ENCODE results near the gene ZC3H8. TPM values are rescaled to one million over a fixed set of nuclear protein-coding genes. Genes with fewer than 3 reads are reported as not detected.
"Not testable (repeated sequence)": the region's sequence is repeated elsewhere in the genome, so short reads cannot be mapped to it uniquely, and the experiment has no call there.

The ZC3H8 gene
- polyA plus RNA-seq (ENCODE audit: insufficient read length), result 28.7 TPM
- long read RNA-seq, donor 1, full-length matches to known transcripts, result 6 of 6 reads
- long read RNA-seq, donor 1, partial matches to known transcripts, result 0 of 6 reads
- long read RNA-seq, donor 1, other reads (novel, unspliced or antisense), result 0 of 6 reads
- long read RNA-seq, donor 2, full-length matches to known transcripts, result 5 of 5 reads
- long read RNA-seq, donor 2, partial matches to known transcripts, result 0 of 5 reads
- long read RNA-seq, donor 2, other reads (novel, unspliced or antisense), result 0 of 5 reads
- long read RNA-seq, donor 3, partial matches to known transcripts, result 0 of 1 reads
- long read RNA-seq, donor 3, other reads (novel, unspliced or antisense), result 0 of 1 reads
- long read RNA-seq, donor 4, partial matches to known transcripts, result 0 of 1 reads
- long read RNA-seq, donor 4, other reads (novel, unspliced or antisense), result 0 of 1 reads
- long read RNA-seq, donor 5, full-length matches to known transcripts, result 6 of 6 reads
- long read RNA-seq, donor 5, partial matches to known transcripts, result 0 of 6 reads
- long read RNA-seq, donor 5, other reads (novel, unspliced or antisense), result 0 of 6 reads
- long read RNA-seq, donor 6, full-length matches to known transcripts, result 4 of 34 reads
- long read RNA-seq, donor 6, partial matches to known transcripts, result 30 of 34 reads
- long read RNA-seq, donor 6, other reads (novel, unspliced or antisense), result 0 of 34 reads
- long read RNA-seq, donor 7, partial matches to known transcripts, result 6 of 8 reads
- long read RNA-seq, donor 7, other reads (novel, unspliced or antisense), result 0 of 8 reads
- long read RNA-seq, donor 8, full-length matches to known transcripts, result 2 of 2 reads
- long read RNA-seq, donor 8, partial matches to known transcripts, result 0 of 2 reads
- long read RNA-seq, donor 8, other reads (novel, unspliced or antisense), result 0 of 2 reads

DNA sequence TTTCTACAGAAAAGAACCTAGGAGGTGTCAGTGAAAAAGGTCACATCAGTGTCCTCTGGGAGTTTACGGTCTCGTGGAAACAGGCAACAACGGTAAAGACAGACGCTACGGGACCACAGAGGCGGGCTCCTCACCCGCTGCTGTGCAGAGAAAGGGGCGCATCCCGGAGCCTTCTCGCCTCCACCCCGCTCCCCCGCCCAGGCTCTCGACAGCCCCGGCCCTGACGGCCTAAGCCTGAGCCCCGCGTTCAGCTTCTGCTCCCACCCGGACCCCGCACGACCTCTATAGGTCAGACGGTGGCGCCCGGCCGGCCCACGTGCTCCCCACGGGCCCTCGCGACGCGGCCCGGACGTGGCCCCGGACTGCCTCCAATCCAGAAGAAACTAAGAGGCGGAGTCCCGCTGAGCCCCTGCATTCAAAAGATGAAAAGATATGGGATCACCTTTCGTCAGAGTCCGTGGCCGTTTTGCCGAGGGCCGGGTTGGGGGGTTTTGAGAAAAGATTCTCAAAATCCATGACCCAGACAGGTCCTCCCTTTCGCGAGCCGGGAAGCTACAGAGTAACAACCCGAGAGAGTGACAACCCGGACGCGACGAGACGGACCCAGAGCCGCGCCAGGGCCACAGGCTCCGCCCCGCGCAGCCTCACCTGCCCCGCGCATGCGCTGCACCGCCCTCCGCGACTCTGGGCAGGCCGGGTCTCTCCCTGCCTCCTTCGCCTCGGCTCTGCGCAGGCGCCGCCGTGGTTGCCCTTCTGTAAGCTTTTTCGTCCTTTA is at the start of gene ZC3H8:
Gene ZC3H8 (minus strand): TSS at position 577 of the 775 bp plus-strand sequence. CDS start 61 bp downstream, at position 516.
- DNase-seq, result peak; percentile 89

DNA sequence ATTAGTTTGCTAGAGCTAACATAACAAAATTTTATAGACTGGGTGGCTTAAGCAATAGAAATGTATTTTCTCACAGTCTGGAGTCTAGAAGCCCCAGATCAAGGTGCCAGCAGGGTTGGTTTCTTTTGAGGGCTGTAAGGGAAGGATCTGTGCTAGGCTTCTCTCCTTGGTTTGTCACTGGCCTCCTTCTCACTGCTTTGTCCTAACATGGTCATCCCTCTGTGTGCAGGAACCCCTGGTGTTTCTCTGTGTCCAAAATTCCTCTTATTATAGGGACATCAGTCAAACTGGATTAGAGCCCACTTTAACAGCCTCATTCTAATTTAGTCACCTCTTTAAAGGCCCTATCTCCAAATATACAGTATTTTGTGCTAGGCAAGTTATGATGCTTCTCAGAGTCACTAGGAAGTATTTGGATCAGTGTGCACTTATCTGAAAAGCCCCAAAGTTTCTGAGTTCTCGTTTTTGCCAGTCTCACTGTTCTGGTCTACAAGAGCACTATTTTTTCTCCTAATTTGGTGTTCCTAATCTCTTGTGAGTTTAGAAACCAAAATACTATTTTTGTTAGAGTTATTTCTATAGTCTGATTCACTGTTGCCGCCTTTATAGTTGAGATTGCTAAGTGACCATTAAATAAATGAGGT is 49.6 kb upstream of the ZC3H8 start:
- DNase-seq, result no peak

DNA sequence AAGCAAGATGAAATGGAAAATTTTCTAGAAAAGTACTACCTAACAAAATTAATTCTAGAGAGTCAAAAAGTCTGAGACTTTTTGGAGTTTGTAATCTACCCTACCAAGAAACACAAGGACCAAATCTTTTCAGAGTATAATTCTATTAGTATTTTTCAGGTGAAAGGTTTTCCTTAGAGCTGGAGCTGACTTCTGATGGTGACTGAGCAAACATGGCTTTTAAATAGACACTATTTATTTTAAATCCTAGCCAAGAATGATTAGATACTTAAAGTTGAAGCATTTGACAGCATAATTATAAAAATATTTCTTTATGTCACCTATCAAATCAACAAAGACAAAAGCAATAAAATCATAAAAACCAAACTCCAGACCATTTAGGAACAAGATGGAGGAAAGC is 47.1 kb upstream of the ZC3H8 start:
- DNase-seq, result no peak

DNA sequence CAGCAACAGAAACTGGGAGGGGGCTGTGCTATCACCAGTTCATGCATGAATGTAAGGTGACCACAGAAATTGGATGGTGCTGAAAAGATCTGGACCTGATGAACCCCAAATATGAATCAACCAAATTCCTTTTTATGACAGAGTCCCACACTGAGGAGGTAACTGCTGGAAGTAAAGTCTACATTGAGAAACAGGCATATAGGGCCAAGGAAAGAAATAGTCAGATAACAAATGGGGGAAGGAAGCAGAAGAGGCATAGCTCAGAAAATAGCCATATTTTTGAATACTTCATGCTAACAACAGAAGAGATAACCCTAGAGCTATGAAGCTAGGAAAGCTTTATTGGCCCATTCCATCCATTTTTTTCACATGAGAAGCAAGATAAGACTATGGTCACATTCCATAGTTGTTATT is 46.3 kb upstream of the ZC3H8 start:
- DNase-seq, result no peak

DNA sequence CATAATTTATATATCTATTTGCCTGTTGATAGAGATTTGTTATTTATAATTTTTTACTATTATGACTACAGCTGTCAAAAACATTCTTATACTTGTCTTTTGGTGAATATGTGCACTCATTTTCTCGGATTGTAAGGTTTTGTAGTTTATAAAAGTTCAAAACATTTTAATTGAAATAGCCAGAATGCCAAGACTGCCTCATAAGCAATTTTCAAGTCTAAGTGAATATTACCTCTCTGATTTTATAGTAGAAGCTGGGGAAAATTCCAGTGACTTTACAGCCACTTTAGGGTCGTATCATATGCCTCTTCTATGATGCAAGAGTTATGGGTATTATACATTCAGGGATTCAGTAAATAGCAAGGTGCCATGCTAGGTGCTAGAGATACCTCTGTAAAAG is 41.6 kb upstream of the ZC3H8 start:
- DNase-seq, result no peak

DNA sequence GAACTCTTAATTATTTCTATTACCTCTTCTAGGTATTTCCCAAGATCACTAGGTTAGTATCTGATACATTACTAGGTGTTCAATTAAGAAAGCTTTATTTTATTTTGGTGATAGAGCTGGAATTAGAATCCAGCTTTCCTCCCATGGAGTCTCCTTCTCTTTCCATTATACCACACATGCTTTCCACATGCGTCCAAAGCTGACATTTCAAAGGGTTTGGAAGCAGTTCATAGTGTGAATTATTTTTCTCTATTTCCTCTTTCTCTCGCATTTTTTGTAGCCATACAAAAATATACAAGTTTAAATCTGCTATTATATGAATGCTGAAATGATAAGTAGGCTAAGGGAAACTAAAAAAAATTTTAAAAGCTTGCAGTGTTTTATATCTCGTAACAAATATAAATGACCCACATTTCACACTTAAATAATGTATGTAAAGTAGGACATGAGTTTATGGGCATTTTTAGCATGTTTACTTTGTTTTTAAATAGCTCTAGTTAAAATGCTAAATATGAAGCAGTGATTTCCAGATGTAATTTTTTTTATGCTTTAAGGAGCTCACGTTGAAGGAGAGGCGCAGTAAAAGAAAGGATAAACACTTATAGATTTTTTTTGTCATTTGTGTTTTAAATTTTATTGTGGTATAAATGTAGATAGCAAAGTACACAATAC is 40.7 kb upstream of the ZC3H8 start:
- no peak for DNase-seq

DNA sequence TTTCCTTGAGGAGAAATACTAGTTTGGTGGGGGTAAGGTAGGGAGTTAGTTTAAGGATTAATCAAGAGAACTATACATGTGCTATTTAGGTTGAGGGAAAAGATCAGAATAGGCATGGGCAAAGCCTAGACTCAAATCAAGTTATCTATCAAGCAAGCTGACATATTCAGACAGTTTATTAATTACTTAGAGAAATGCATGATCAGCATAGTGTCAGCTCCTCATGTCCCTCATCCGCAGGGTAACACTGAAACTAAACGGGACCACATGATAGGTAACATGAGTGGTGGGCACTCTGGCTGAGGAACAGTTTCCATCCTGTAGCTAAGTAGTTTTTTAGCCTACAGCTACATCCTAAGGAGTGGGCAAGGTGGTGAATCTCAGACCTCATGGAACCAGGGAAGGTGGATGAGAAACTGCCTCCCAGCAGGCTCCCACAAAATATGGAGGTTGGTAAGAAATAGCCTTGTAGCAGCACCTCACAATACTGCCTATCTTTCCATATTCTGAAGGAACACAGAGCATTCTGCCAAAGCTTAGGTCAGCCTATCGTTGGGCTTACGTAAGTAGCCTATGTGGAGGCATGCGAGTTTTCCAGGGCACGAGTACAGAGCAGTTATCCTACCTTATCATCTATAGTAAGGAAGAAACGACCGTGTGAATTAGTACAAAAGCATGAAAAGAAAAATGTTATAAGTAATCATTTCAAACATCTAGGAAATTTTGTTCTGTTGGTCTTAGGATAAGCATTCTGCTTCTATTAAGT is 39.0 kb upstream of the ZC3H8 start:
- DNase-seq, result no peak

DNA sequence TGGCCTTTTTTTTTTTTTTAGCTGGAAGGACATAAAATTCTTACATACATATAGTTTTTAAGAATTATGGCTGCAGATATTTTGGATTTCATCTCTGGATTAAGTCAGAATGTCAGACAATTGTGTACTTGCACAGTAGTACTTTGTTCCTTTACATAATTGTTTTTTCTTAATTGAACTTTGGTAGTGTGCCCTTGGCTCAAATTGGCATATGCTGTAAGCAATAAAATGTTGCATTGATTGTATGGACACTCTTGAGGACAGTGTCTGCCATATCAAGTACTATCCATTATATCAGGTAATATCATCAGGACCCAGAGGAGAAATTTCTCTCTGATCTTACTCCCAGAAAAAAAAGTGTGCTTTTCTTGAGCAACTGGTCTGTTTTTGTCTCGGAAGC is 35.8 kb upstream of the ZC3H8 start:
- no peak for DNase-seq

DNA sequence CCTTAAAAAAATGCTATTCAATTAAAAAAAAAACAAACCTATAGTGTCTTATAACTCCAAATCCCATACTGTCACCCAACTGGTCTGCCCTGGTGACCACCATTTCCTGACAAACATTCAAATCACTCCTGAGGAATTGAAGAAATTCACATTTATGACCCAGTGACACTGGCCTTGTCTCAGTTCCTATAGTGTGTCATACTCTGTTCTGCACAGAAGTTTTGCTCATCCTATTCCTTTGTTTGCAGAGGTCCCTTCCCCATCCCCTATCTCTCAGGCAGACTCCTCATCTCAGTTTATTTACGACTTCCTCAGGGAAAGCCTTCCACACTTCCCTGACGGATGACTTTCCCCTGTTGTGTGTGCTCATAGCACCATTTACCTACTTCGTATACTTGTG is 35.2 kb upstream of the ZC3H8 start:
- DNase-seq, result no peak

DNA sequence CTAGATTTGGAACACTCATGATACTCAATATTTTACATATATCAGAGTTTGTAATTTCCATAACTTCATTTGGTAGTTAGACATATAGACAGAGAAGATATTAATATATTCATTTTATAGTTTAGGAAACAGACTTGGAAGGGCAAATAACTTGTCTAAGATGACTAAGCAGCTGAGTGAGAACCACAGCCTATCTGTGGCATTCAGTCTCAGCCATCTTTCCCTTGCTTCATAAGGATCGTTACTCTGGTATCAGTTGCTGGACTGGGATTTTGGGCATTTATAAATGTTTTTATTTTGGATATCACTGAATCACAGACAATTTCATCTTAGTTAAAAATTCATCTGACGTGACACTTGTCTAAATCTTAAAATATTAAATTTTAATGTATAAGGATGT is 28.7 kb upstream of the ZC3H8 start:
- DNase-seq, result not testable (repeated sequence)

DNA sequence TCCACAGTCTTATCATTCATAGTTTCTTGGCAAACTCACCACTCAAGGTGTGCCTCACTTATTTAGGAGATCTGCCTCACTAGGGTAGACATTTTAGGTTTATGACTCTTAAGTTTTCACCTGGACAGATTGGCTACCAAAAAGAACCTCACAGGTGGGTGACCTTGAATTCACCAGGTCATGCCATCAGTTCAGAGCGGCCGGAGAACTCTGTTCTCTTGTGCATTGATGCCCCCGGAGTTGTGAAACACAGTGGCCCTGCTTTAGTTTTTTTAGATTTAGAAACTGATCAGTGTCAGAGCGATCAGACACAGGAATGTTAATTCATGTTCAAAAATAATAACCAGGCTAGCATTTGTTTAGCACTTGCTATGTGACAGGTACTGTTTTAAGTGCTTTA is 27.2 kb upstream of the ZC3H8 start:
- not testable (repeated sequence) for DNase-seq

DNA sequence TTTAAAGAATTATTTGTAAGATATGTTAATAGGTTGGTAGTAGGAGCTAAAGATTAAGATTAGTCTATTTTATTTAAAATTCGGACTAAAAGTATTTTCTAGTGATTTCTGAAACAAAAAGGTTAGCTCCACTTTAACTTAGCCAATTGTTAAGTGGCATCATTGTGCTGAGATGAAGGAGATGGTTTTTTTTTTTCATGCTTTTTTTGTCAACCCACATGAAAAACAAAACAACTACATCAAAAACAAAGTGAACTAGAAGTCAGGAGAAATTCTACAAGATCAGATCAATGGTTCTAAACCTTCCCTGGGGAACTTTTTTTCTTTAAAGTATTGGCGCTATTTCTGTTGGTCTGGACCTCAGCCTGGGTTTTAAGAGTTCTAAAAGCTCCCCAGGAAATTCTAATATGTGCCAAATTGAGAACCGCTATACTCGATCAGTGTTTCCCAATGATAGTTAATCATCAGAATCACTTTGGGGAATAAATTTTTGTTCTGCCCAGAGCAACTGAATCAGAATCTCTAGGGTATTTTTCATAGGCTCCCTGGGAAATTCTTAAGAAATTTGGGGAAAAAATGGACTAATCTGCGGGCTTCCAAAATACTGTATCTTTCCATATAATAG is 22.9 kb upstream of the ZC3H8 start:
- no peak for DNase-seq

DNA sequence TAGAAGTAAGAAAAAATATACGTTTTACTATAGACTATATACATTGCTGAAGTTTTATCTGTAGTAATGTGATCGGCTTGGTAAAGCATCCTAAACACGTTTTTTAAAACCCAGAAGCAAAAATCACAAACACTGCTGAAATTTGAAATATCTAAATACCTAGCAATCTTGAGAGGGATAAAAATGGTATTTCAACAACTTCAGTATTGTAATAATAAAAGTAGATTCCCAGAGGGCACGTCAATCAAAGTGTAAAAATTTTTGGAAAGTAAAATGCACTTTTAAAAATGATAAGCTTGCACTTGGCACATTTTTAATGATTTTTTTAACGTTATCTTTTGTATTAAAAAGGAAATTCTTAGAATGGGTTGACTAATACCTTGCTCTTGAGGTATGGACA is 22.1 kb upstream of the ZC3H8 start:
- DNase-seq, result no peak

DNA sequence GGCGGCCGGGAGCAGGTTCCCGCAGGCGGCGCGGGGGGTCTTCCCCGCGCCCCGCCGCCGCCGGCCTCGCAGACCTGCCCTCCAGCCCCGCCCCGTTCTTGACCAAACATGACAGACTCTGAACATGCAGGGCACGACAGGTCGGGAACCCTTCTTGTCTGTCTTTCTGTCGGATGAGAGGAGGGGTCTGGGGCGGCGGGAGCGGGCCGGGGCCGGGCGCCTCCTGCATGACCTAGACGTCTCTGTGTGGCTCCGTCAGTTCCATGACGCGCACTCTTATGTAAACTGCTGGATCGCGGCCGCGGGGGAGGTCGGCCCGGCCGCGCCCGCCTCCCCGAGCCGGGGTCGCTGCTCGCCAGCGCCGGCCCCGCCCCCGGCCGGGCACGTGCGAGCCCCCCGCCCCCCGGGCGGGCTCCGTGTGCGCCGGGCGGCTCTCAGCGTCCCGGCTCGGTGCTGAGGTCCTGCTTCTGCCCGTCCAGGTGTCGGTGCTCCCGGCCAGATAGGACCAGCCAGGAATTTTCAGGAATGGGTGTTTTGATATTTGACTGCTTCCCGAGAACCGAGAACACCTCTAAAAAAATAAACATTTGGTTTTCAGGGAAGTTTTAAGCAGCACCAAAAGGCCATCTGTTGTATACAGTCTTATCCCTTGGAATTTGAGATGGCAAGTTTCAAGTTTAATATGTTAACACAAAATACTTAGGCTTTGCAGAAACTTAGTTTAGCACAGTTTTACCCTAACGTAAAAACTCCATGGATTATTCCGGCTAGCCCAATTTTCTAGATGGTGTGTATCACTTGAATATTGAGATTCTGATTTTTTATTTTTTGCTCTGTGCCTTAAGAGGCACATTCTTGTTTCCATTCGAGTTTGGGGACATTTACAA is 21.3 kb upstream of the ZC3H8 start:
- peak; percentile 87 for DNase-seq

DNA sequence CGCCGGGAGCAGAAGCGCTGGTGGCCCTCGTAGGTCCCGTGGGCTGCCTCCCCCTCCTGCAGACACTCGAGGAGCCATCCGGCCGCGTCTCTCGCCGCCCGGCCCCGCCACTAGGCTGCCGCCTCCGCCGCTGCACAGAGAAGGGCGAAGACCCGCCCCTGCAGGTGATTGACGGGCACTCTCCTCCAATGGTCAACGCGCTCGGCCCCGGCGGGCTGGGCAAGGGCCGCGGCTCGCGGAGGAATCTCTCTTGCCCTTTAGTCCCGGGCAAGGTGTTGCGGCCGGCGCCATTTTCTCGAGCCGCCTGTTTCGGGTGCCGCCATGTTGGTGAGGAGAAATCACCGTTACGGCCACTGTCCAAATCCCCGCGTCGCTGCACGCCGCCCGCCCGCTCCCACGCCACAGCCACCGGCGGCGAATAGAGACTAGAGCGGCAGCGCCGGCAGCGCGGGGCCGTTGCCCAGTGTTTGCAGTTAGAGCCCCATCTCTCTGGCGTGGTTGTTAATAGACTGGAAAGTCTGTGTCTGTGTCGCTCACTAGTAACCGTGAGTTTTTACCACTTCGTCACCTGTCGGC is 20.6 kb upstream of the ZC3H8 start, which contains the start of gene ZC3H6:
Gene ZC3H6 (plus strand): TSS at position 287 of the 576 bp plus-strand sequence. CDS start 398 bp downstream, outside the sequence.
- DNase-seq, result peak; percentile 98

DNA sequence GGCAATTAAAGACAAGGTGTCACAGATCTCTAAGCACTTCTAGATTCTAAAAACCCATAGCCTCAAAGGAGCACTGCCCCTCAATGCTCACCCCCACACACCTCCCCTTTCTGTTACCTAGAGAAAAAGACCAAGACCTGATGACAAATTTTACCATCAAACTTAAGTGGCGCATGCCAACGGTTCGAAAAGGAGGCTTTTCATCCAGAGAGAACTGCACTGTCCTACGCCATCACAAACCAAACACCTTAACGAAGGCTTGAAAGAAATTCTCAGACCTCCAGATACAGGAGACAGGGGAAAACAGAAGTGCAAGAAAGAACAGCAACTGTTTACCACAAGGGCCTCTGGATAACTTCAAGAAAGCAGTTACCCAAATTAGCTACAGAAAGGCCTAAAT is 18.5 kb upstream of the ZC3H8 start:
- DNase-seq, result no peak

DNA sequence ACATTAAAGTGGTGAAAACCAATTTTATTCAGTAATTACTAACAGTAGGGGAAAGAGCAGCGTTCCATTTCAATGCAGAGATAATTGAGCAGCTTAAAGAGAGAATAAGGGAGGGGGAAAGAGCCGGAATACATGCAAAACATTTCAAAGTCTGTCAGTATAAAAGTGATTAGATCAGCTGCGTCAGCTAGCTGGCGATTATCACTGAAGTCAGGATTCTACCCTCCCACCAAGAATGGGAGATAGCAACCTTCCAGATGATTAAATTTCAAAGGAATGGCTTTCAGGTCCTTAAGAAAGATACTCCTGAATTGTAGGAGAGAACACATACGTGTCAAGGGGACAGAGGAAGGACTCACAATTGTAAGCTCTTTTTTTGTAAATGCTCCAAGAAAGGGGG is 17.8 kb upstream of the ZC3H8 start:
- DNase-seq, result no peak

DNA sequence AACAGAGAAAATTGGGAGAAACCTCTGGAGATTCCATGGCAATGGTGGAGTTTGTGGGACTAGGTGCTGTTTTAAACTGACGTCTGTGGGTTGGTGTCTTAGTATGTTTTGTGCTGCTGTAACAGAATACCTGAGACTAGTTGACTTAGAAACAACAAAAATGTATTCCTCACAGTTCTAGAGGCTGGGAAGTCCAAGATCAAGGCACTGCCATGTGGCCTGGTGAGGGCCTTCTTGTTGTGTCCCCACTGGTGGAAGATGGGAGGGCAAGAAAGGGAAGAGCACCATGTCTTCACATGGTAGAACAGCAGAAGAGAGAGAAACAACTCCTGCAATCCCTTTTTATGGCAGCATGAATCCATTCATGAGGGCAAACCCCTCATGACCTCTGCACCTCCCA is 13.7 kb upstream of the ZC3H8 start:
- no peak for DNase-seq
